ENCODE results near the gene AOC3.
"Not testable (repeated sequence)": the region's sequence is repeated elsewhere in the genome, so short reads cannot be mapped to it uniquely, and the experiment has no call there.

The AOC3 gene

DNA sequence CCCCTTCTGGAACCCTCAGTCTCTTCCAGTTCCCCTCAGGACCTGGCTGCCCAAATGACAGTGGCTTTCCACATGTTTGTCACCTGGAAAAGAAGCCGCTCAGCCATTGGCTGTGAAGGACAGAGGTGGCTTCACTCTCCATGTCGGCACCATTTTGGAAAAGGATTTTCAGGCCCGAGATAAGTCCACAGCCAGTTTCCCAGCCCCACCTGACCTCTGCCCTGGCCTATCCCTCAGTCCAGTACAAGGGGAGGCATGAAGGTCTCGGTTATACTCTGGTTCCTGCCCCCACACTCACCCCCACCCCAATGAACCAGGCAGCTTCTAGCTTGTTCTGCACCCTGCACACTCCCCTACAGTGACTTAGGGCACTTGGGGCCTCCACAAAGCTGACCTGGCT is 15.2 kb downstream of the AOC3 start:
- Histone ChIP-seq H3K4me3 (ENCODE audit: control insufficient read depth in 1 of 7, extremely low read depth in 1 of 7, insufficient read depth in 4 of 7, low read depth in 2 of 7, low read length in 6 of 7) (no peak overlapping the region), H3K27ac (ENCODE audit: insufficient read depth in 1 of 2, low read depth in 1 of 2, low read length in 2 of 2, poor library complexity in 1 of 2, severe bottlenecking in 2 of 2) (no peak overlapping the region), H3K4me1 (ENCODE audit: control extremely low read depth in 1 of 4, control insufficient read depth in 4 of 4, insufficient read depth in 4 of 4, low read length in 3 of 4) (no peaks in the 10 kb centered on the region), H3K9me3 (ENCODE audit: control extremely low read depth in 1 of 5, control insufficient read depth in 4 of 5, insufficient read depth in 2 of 5, low read depth in 1 of 5, low read length in 4 of 5) (peaks cover 0 to 4% (median 2%) of the 10 kb centered on the region in 5 experiments), H3K27me3 (replicated peaks in 2 of 5; ENCODE audit: control insufficient read depth in 4 of 5, insufficient read depth in 5 of 5, low read length in 4 of 5) (no peaks in the 10 kb centered on the region), H3K36me3 (ENCODE audit: control insufficient read depth in 4 of 4, insufficient read depth in 4 of 4, low read length in 3 of 4) (no peaks in the 10 kb centered on the region)
- CTCF ChIA-PET = no interaction called here
- DNase-seq = no peak
- POLR2A ChIA-PET = no interaction called here
- WGBS (ENCODE audit: insufficient coverage) = 100% methylated on average over 4 of the region's 4 CpGs

DNA sequence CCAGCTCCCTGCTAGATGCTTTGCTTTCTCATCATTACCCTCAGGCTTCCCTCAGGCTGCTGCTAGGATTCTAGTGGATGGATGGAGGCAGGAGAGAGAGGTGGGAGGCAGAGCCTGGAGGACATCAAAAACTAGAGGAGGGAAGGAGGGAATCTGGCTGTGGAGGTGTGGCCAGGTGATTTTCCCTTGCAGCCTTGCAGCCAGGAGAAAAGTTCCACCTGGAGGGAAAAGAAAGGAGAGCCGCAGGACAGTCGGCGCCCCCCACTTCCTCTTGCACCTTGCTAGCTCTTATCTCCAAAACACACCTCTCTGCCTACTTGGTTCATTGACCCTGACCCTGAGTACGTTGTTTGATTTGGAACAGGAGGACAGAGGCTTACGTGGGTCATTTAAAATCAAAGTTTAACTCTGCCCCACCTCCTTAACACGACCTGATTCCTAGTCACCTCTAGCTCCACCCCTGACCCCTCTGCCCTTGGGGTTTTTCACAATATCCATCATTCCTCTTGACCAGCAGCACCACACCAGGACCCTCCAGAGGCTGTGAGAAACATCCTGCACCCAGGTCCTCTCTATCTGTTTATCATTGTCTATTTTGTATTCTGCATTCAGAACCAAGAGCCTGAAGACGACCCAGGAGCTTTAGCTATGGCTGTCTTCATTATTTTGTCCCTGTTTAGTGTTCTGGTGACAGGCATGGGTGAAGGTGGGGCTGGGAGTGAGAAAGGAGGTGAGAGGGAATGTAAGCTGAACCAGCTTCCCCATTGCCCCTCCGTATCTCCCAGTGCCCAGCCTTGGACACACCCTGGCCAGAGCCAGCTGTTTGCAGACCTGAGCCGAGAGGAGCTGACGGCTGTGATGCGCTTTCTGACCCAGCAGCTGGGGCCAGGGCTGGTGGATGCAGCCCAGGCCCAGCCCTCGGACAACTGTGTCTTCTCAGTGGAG is 15.9 kb downstream of the AOC3 start:
- 91% methylated on average over 4 of the region's 12 CpGs for WGBS (ENCODE audit: insufficient coverage)
- Histone ChIP-seq H3K27ac (ENCODE audit: insufficient read depth in 1 of 2, low read depth in 1 of 2, low read length in 2 of 2, poor library complexity in 1 of 2, severe bottlenecking in 2 of 2) (no peak overlapping the region), H3K36me3 (ENCODE audit: control insufficient read depth in 4 of 4, insufficient read depth in 4 of 4, low read length in 3 of 4) (no peaks in the 10 kb centered on the region), H3K4me1 (ENCODE audit: control extremely low read depth in 1 of 4, control insufficient read depth in 4 of 4, insufficient read depth in 4 of 4, low read length in 3 of 4) (no peaks in the 10 kb centered on the region), H3K27me3 (replicated peaks in 2 of 5; ENCODE audit: control insufficient read depth in 4 of 5, insufficient read depth in 5 of 5, low read length in 4 of 5) (no peaks in the 10 kb centered on the region), H3K4me3 (ENCODE audit: control insufficient read depth in 1 of 7, extremely low read depth in 1 of 7, insufficient read depth in 4 of 7, low read depth in 2 of 7, low read length in 6 of 7) (no peak overlapping the region), H3K9me3 (ENCODE audit: control extremely low read depth in 1 of 5, control insufficient read depth in 4 of 5, insufficient read depth in 2 of 5, low read depth in 1 of 5, low read length in 4 of 5) (peaks cover 0 to 4% (median 3%) of the 10 kb centered on the region in 5 experiments)
- DNase-seq = no peak
- CTCF ChIA-PET = interaction anchor here (1.6 kb wide), 1 partner anchor 62 kb away, joined by 4 read pairs; no protein-coding TSS in a partner anchor
- POLR2A ChIA-PET = no interaction called here

DNA sequence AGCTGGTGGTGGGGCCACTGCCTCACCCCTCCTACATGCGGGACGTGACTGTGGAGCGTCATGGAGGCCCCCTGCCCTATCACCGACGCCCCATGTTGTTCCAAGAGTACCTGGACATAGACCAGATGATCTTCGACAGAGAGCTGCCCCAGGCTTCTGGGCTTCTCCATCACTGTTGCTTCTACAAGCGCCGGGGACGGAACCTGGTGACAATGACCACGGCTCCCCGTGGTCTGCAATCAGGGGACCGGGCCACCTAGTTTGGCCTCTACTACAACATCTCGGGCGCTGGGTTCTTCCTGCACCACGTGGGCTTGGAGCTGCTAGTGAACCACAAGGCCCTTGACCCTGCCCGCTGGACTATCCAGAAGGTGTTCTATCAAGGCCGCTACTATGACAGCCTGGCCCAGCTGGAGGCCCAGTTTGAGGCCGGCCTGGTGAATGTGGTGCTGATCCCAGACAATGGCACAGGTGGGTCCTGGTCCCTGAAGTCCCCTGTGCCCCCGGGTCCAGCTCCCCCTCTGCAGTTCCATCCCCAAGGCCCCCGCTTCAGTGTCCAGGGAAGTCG is 16.8 kb downstream of the AOC3 start:
- H3K27ac ChIP-seq (ENCODE audit: insufficient read depth in 1 of 2, low read depth in 1 of 2, low read length in 2 of 2, poor library complexity in 1 of 2, severe bottlenecking in 2 of 2); H3K4me1 ChIP-seq (ENCODE audit: control extremely low read depth in 1 of 4, control insufficient read depth in 4 of 4, insufficient read depth in 4 of 4, low read length in 3 of 4); POLR2A ChIA-PET; H3K36me3 ChIP-seq (ENCODE audit: control insufficient read depth in 4 of 4, insufficient read depth in 4 of 4, low read length in 3 of 4); H3K4me3 ChIP-seq (ENCODE audit: control insufficient read depth in 1 of 7, extremely low read depth in 1 of 7, insufficient read depth in 4 of 7, low read depth in 2 of 7, low read length in 6 of 7); H3K9me3 ChIP-seq (ENCODE audit: control extremely low read depth in 1 of 5, control insufficient read depth in 4 of 5, insufficient read depth in 2 of 5, low read depth in 1 of 5, low read length in 4 of 5); H3K27me3 ChIP-seq (replicated peaks in 2 of 5; ENCODE audit: control insufficient read depth in 4 of 5, insufficient read depth in 5 of 5, low read length in 4 of 5); DNase-seq: not testable (repeated sequence)
- 100% methylated on average over 4 of the region's 21 CpGs for WGBS (ENCODE audit: insufficient coverage)
- CTCF ChIA-PET = interaction anchor here (1.6 kb wide), 1 partner anchor 61 kb away, joined by 4 read pairs; no protein-coding TSS in a partner anchor

DNA sequence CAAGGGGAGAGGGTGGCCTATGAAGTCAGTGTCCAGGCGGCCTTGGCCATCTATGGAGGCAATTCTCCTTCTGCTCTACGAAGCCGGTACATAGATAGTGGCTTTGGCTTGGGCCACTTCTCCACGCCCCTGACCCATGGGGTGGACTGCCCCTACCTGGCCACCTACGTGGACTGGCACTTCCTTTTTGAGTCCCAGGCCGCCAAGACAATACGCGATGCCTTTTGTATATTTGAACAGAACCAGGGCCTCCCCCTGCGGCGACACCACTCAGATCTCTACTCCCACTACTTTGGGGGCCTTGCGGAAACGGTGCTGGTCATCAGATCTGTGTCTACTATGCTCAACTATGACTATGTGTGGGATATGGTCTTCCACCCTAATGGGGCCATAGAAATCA is 17.3 kb downstream of the AOC3 start:
- no peak overlapping the region for H3K4me3 ChIP-seq (ENCODE audit: control insufficient read depth in 1 of 7, extremely low read depth in 1 of 7, insufficient read depth in 4 of 7, low read depth in 2 of 7, low read length in 6 of 7)
- 95% methylated on average over 5 of the region's 12 CpGs for WGBS (ENCODE audit: insufficient coverage)
- no peak overlapping the region for H3K27ac ChIP-seq (ENCODE audit: insufficient read depth in 1 of 2, low read depth in 1 of 2, low read length in 2 of 2, poor library complexity in 1 of 2, severe bottlenecking in 2 of 2)
- H3K4me1 ChIP-seq (ENCODE audit: control extremely low read depth in 1 of 4, control insufficient read depth in 4 of 4, insufficient read depth in 4 of 4, low read length in 3 of 4) = no peaks in the 10 kb centered on the region
- POLR2A ChIA-PET = no interaction called here
- no peaks in the 10 kb centered on the region for H3K36me3 ChIP-seq (ENCODE audit: control insufficient read depth in 4 of 4, insufficient read depth in 4 of 4, low read length in 3 of 4)
- DNase-seq = no peak
- CTCF ChIA-PET = interaction anchor here (3.4 kb wide), 1 partner anchor 25 kb away, joined by 16 read pairs; the partner anchor contains the start of gene AOC2
- H3K9me3 ChIP-seq (ENCODE audit: control extremely low read depth in 1 of 5, control insufficient read depth in 4 of 5, insufficient read depth in 2 of 5, low read depth in 1 of 5, low read length in 4 of 5) = peaks cover 0 to 4% (median 3%) of the 10 kb centered on the region in 5 experiments
- H3K27me3 ChIP-seq (replicated peaks in 2 of 5; ENCODE audit: control insufficient read depth in 4 of 5, insufficient read depth in 5 of 5, low read length in 4 of 5) = no peaks in the 10 kb centered on the region

GRCh38 chr17:42871647-42872046 is 20.6 kb downstream of the AOC3 start:
- 100% methylated on average over 2 of the region's 4 CpGs for WGBS (ENCODE audit: insufficient coverage)
- no peak overlapping the region for H3K27ac ChIP-seq (ENCODE audit: insufficient read depth in 1 of 2, low read depth in 1 of 2, low read length in 2 of 2, poor library complexity in 1 of 2, severe bottlenecking in 2 of 2)
- peaks cover 0 to 4% (median 3%) of the 10 kb centered on the region in 5 experiments for H3K9me3 ChIP-seq (ENCODE audit: control extremely low read depth in 1 of 5, control insufficient read depth in 4 of 5, insufficient read depth in 2 of 5, low read depth in 1 of 5, low read length in 4 of 5)
- DNase-seq = no peak
- no peak overlapping the region for H3K4me3 ChIP-seq (ENCODE audit: control insufficient read depth in 1 of 7, extremely low read depth in 1 of 7, insufficient read depth in 4 of 7, low read depth in 2 of 7, low read length in 6 of 7)
- H3K36me3 ChIP-seq (ENCODE audit: control insufficient read depth in 4 of 4, insufficient read depth in 4 of 4, low read length in 3 of 4) = no peaks in the 10 kb centered on the region
- no peaks in the 10 kb centered on the region for H3K4me1 ChIP-seq (ENCODE audit: control extremely low read depth in 1 of 4, control insufficient read depth in 4 of 4, insufficient read depth in 4 of 4, low read length in 3 of 4)
- no peaks in the 10 kb centered on the region for H3K27me3 ChIP-seq (replicated peaks in 2 of 5; ENCODE audit: control insufficient read depth in 4 of 5, insufficient read depth in 5 of 5, low read length in 4 of 5)
- POLR2A ChIA-PET = no interaction called here
- CTCF ChIA-PET = interaction anchor here (3.4 kb wide), 1 partner anchor 28 kb away, joined by 16 read pairs; the partner anchor contains the start of gene AOC2

- H3K9me3 ChIP-seq (ENCODE audit: control extremely low read depth in 1 of 5, control insufficient read depth in 4 of 5, insufficient read depth in 2 of 5, low read depth in 1 of 5, low read length in 4 of 5) = peaks cover 0 to 4% (median 3%) of the 10 kb centered on the region in 5 experiments
- POLR2A ChIA-PET = no interaction called here
These were observed 21.4 kb downstream of the AOC3 start for GRCh38 chr17:42872251-42872965.

More at GRCh38 chr17:42872251-42872965, 21.4 kb downstream of the AOC3 start:
- DNase-seq = no peak
- Histone ChIP-seq H3K4me1 (ENCODE audit: control extremely low read depth in 1 of 4, control insufficient read depth in 4 of 4, insufficient read depth in 4 of 4, low read length in 3 of 4) (no peaks in the 10 kb centered on the region), H3K4me3 (ENCODE audit: control insufficient read depth in 1 of 7, extremely low read depth in 1 of 7, insufficient read depth in 4 of 7, low read depth in 2 of 7, low read length in 6 of 7) (no peak overlapping the region), H3K36me3 (ENCODE audit: control insufficient read depth in 4 of 4, insufficient read depth in 4 of 4, low read length in 3 of 4) (no peaks in the 10 kb centered on the region), H3K27me3 (replicated peaks in 2 of 5; ENCODE audit: control insufficient read depth in 4 of 5, insufficient read depth in 5 of 5, low read length in 4 of 5) (peaks cover 0 to 2% (median 0%) of the 10 kb centered on the region in 5 experiments), H3K27ac (ENCODE audit: insufficient read depth in 1 of 2, low read depth in 1 of 2, low read length in 2 of 2, poor library complexity in 1 of 2, severe bottlenecking in 2 of 2) (no peak overlapping the region)
- CTCF ChIA-PET = no interaction called here
- 100% methylated on average over 6 of the region's 13 CpGs for WGBS (ENCODE audit: insufficient coverage)

Data from common myeloid progenitor, CD34-positive (primary cell).